GM12873 (cell line): ENCODE measurements around the gene GXYLT1.

Experiments
- CTCF ChIP-seq: IDR thresholded peaks from 2 replicates; pipeline ENCODE4 v1.5.1; 2012; ENCODE audit warnings: low read depth, mild to moderate bottlenecking, moderate library complexity, low read length, control low read depth; ENCODE audit not compliant: insufficient read depth; ENCODE audit errors: missing control alignments

The GXYLT1 gene

GRCh38 chr12:42180990-42181596, 36.4 kb upstream of the GXYLT1 start:
- no peak for TF ChIP-seq CTCF

GRCh38 chr12:42178101-42178500, 33.4 kb upstream of the GXYLT1 start:
- no peak for TF ChIP-seq CTCF

- TF ChIP-seq CTCF: no peak
Measured at GRCh38 chr12:42174978-42175377, 30.3 kb upstream of the GXYLT1 start.

GRCh38 chr12:42173961-42174521, 29.4 kb upstream of the GXYLT1 start:
- no peak for TF ChIP-seq CTCF

GRCh38 chr12:42172441-42173210, 28.0 kb upstream of the GXYLT1 start:
- no peak for TF ChIP-seq CTCF

- TF ChIP-seq CTCF: no peak
Measured at GRCh38 chr12:42167711-42168110, 23.0 kb upstream of the GXYLT1 start.

GRCh38 chr12:42166501-42166900, 21.8 kb upstream of the GXYLT1 start:
- no peak for TF ChIP-seq CTCF
